GM18508 (cell line): ENCODE results near the gene WDFY1.

Experiments used
- ATAC-seq: cut with Tn5 transposase; IDR thresholded peaks from one replicate; pipeline ENCODE4 v1.9.1; 2021; ENCODE audit warnings: moderate number of reproducible peaks; ENCODE audit not compliant: insufficient read depth, unreplicated experiment

WDFY1 gene

DNA sequence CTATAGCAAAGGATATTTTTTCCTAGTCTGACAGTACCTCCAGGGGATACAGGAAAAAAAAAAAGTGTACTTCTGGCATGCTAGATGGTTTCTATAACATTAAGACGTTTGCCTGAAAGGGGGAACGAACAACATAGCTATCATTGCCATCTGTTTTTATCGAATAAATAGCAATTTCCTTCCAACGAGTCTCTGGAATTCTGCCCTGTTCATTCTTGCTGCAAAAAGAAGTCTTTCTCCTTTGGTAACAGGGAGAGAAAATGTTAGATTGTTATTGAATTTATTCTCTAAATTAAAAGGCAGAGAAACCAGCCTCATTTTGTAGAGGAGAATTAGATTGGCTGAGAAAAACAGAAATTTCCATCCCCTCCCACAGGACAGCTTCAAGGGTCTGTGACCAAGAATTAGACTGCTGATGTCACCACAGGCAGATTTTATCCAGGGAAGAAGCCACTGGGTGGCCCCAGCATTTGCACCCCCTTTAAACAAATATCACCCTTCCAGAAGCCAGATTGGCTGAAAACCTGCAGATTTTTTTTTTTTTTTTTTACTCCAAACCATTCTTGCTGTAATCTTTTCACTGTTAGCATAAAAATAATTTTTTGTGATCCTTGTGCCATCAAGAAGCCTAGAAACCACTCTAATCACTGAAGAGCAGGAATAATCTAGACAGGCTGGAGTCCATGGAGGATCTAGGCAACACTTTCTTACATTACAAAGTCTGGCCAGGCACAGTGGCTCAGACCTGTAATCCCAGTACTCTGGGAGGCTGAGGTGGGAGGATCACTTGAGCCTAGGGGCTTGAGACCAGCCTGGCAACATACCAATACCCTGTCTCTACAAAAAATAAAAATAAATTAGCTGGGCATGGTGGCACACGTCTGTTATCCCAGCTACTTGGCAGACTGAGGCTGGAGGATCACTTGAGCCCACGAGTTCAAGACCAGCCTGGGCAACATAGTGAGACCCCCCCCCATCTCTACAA is 12.0 kb downstream of the WDFY1 start:
- ATAC-seq = no peak

DNA sequence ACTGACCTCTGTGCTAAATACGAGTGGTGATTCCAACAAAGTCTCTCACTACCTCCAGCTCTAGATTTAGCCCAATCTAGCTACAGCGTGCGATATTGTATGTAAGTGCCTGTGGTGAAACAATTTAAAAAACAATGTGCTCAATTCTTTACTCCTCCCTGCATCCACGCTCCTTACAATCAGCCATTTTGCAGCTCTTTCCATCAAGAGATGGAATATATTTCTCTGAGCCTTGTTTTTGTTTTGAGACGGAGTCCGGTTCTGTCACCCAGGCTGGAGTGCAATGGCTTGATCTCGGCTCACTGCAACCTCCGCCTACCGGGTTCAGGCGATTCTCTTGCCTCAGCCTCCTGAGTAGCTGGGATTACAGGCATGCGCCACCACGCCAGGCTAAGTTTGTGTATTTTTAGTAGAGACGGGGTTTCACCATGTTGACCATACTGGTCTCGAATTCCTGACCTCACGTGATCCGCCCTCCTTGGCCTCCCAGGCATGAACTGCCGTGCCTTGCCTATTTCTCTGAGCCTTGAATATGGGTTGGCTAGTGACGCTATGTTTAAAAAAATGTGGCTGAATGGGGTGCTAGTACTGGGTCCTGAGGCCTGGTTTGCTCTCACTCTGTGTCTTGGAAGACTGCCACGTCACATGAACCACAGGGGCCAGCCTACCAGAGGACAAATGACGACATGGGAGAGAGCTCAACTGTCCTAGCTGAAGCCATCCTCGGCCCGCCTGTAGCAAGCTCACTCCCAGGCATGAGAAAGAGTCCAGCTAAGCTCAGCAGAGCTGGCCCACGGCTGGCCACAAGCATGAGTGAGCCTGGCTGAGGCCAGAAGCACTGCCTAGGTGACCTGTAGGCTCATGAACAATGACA is 14.8 kb downstream of the WDFY1 start:
- no peak for ATAC-seq

DNA sequence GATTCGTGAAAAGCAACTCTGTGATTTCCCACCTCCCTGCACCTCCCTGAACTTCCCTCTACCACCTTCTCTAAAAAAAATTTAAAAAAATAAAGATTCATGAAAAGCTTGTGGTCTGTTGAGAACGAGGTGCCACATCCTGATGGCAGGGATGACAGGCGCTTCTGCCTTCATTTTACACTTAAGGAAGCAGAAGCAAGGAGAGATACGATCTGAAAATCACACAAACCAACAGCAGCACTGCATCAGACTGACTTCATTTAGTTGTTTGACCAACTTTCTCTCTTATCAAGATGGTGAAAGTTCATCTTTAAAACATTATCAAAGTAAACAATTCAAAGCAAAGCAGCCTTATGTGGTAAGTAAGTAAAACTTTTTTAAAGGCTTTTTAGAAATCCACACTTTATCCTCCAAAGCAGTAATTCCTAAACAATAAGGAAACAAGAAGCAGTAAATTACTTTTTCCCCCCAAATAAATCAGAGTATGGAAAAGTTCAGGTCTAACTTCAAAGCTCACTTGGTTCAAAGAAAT is 15.5 kb downstream of the WDFY1 start:
- no peak for ATAC-seq

DNA sequence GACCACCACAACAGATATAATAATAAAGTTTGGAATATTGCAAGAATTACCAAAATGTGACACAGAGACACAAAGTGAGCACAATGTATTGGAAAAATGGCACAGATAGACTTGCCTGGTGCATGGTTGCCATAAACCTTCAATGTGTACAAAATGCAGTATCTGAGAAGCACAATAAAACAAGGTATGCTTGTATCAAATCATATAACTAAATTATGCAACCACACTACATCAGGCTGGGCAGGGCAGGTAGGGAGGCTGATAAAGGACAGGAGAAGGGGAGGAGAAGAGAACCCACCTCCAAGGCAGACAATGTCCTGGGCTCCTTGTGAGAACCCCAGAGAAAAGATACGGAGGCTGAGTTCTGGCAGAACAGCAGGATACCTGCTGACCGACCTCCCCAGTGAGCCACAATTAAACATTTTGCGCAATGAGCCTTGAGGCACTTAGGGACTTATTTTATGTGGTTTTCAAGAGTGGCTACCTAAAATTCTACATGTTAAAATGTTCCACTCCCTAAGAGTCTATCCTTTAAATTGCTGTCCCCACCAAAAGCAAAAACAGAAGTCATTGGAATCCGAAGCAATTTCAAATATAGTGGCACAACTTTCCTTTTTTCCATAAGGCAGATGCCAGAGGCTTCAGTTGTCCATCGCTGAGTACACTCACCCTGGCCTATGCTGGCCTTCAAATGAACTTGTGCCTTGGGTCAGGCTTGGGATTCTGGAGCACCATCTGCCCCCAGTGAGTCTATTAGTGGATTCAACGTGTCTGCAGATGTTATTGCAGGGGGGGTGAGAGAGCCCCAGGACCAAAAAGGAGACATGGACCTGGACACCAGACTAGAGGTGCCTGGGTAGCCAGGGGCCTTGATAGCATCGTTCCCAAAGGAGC is 16.8 kb downstream of the WDFY1 start:
- no peak for ATAC-seq

DNA sequence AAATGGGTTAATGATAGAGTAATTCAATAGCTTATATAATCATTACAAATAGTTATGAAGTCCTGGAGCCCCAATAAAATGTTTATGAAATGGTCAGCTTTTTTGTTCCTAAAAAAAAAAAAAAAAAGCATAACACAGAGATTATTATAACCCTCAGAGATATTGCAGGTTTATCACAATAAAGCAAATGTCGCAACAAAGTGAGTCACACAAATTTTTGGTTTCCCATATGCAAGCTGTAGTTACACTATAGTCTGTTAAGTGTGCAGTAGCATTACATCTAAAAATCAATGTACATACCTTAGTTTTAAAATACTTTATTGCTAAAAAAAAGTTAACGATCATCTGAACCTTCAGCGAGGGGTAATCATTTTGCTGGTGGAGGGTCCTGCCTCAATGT is 20.0 kb downstream of the WDFY1 start:
- ATAC-seq = no peak

DNA sequence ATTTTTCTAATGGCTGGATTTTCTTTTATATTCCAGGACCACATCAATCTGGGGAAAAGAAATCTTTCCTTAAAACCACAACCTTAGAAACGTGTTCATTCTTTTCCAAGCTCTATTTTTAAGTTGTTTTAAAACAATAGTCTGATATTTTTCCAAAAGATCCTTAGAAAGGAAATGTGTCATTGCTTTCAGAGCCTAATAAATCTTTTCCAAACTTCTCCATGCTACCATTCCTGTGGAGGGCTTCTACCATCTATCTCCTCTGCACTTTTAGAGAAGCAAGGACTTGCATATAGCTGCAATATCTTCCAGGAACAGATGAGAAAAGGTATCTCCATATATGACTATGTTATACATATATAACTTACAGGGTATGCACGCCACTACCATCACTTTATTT is 21.2 kb downstream of the WDFY1 start:
- ATAC-seq = no peak

DNA sequence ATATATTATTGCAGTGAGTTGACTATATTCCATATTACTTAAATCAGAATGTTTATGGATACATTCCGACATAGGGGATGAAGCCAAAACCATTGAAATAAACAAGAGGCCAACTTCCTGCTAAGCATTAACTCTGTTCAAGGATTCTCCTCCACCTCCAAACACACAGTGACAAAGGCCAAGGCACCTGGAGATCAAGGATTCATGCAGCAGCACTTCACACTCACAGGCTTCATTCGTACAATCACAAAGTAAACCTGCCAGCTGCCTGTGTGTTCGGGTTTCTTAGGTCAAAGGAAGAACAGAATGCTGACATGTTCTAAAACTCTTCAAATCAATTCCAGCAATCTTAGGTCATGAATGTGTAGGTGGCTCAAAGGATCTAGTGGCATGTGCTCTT is 22.8 kb downstream of the WDFY1 start:
- no peak for ATAC-seq

DNA sequence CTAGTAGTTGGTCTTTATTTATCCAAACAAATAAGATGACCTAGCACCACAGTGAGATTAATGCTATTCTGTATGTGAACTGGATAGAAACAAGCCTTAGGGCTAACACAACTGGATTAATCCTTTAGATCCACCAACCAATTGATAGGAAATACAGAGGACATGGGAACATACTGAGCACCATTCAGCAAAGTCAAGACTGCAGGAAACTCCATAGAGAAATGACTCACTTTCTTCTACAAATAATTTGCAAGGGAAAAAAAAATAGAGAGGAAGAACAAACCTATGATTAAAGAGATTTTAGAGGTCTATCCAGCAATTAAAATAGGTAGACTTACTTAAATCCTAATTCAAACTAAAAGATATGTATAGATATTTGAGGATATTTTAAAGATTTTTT is 23.9 kb downstream of the WDFY1 start:
- ATAC-seq = no peak

DNA sequence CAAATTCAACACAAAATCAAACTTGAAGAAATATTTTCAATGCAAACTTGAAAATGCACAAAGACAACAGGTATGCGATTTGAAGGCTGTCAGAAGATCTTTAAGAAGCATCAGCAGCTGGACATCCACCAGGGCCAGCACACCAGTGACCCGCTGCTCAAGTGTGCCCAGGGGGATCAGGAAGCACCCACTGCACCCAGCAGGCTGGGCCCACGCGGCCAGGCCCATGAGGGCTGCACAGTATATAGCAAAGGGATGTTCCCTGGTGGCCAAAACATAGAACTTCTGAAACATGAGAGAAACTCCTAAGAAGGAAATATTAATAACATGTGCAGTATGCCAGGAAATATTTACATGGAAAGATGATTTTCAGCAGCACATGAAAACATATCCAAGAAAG is 25.0 kb downstream of the WDFY1 start:
- no peak for ATAC-seq

DNA sequence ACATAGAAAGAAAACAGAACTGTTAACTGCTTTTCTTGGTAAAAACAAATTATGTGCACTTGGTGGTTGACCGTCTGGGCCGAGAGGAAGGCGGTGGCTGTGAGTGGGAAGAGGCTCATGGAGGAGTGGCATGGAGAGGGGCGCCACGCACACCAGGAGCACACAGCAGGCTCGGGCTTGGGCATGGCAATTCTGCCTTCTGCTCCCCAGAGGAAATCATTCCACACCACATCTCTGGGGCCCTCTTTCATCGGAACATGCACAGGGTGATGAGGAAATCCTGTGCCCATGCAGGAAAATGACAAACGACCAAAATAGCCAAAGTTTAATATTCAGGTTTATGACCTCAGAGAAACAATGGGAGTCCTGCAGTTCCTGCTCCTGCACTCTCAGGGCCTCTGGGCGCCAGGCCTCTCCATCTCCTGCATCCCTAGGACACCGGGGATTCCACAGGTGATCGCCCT is 26.4 kb downstream of the WDFY1 start:
- no peak for ATAC-seq

DNA sequence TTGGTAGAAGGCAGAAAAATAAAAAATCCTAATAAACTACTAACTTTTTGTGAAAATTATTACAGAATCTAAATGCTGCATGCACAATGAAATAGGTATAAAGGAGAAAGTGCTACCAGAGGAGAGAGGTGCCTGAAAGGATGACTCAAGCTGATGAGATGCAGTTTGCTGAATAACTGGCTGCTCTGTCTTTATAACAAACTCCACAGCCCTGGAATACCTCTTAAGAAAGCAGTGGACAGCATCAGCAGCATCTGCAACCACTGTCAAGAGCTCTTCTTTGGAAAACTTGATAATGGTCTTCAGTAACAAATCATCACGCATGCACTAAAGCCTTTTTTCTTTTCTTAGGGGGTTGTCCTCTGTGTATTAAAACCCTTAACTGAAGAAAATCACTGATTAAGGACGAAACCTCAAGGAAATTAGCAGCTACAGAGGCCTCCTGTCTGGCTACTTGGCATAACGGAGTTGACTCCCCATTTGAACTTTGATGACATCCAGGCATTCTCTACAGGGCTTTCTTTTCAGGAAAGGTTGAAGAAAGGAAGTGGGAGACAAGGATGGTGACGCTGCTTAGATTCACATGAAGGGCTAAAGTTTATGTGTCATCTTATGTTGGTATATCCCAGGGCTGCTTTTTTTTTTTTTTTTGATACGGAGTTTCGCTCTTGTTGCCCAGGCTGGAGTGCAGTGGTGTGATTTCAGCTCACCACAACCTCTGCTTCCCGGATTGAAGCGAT is 28.8 kb downstream of the WDFY1 start:
- no peak for ATAC-seq

DNA sequence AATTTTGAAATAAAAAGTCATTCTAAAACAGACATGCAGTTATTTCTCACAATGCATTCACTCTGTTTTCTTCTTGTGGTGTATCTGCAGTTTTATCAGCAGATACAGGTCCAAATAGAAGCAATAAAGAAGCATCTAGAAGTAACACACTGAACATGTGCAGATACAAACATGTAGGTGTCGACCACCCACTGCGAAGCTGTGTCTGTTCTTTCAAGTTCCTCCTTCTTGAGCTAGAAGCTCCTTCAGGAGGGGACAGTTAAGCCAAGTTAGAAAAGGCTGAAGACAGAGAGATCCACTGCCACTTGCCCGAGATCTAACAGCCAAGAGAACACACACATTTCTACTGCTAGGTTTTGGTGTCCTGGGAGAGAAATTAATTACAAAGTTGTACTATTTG is 30.1 kb downstream of the WDFY1 start:
- ATAC-seq = no peak

DNA sequence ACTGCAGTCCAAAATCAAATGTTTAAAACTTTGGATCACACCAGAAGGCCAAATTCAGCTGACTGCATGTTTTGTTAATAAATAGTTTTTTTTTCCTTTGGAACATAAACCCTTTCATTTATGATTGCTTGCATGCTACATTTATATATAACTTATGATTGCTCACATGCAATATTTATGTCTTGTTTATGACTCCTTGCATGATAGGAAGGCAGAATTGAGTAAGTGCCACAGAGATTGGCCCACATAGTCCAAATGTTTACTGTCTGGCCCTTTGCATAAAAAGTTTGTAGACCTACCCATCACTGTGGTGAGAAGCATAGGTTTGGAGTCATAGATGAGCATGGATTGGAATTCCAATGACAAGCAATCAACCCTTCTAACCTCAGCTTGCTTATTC is 30.8 kb downstream of the WDFY1 start:
- ATAC-seq = no peak

DNA sequence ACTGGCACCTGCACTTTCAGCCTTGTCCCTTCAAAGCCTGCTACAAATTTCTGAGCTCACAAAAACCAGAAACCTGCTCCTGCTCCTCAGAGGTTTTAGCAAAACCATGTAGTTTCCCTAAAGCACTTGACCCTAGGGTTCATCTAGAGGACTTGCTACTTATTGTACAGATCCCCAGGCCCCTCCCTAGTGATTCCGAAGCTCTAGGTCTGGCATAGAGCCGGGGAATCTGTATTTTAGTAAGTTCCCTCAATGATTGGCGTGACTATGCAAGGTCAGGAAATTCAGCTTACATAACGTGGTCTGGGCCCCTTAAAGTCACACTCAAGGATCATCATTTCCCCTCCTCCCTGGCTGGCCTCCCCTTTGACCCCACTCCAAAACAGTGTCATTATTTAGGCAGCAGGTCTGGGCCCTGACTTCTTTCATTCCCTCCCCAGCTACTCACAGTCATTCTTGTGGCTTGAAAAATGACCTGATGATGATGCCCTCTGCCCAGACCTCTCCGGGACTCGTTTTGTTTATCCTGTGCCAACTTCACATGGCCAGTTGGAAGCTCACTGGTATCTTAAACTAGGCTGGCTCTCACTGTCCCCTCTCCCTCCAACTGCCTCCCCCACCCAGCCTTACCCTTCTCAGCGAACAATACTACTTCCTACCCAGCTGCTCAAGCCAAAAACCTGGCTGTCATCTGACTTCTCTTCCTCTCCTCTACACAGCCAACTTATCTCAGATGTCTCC is 36.0 kb downstream of the WDFY1 start:
- no peak for ATAC-seq

DNA sequence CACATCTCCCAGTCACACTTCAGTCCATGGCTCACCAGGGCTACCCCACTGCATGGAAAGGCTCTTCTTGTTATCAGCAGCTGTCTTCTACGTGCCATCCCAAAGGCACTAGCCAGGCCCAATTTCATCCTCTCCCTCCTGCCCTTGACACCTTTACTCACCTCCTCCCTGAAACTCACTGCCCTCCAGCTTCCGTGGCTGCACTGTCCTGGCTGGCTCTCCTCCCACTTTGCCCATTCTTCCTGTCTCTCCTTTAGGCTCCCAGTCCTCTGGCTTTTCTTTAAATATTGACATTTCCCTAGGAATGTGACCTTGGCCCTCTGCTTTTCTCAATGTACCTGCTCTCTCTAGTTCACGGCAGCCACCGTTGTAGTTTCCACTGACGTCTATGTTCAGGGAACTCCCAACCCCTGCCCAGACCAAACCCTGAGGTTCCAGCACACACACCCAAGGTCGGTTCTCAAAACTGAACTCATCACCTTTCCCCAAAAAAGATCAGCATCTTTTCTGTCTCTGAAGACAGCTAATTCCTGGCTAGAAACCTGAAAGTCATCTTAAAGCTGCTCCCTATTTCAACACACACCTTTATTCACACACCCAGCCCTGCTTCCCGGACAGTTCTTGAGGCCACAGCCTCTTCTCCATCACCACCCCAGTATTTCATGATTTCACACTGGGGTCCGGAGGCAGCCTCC is 36.7 kb downstream of the WDFY1 start:
- no peak for ATAC-seq

DNA sequence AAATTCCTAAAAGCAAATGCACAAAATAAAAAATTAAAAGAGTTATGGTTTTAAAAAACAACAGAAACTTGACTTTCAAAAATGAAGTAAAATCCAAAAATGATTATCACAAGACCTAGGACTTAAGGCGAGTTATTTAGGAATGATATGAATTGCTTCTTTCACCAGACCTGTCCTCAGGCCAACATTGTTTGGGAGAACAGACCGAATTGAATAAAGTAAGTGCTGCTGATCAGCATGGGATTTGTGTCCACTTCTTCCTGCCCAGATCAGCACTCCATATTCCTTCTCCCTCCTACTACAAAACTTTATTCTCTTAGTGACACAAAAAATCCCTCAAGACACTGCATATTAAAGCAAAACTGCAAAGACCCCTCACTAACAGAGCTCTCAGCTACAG is 39.1 kb downstream of the WDFY1 start:
- no peak for ATAC-seq

DNA sequence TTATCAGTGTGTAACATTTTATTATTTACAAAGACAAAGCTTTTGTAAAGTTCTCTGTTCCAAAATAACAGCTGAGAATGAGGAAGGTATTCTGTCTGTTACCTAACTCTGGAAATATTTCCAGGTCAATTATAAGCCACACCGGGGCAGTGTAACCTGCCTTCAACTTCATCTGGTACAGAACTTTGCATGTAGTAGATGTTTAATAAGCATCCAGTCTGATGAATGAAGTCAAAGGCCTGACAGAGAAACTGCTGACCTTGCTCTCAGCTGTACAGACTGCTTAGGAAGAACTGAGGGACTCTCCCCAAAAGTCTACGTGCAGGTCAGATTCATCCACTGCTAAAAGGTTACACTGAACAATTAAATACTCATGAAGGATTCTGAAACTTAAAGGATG is 43.3 kb downstream of the WDFY1 start:
- ATAC-seq = no peak

DNA sequence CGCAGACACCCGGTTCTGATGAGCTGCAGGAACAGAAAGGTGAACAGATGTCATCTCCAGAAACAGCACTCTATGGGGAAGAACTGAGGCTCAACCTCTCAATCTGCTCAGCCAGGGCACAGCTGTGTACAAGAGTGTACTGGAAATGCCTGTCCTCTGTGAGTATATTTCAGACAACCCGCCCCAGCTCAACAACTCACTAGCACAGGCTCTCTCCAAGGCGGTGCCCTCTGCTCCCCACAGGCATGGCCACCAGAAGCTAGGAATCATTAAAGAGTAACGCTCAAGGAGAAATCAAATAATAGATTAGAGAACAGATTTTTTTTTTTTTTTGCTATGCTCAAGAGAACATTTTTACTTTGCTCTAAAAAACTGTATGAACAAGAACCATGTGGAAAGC is 43.8 kb downstream of the WDFY1 start:
- ATAC-seq = no peak
